HEK293 (cell line): ENCODE measurements around the gene RAF1.

Source experiments
- BCL11A ChIP-seq: fragments of 450-650 bp; formaldehyde crosslinking; IDR thresholded peaks from 2 replicates; pipeline ENCODE4 v1.5.1; 2016; ENCODE audit warnings: low read depth, missing biosample characterization, missing genetic modification characterization
- IKZF3 ChIP-seq: fragments of 450-650 bp; IDR thresholded peaks from 2 replicates; pipeline ENCODE4 v1.5.0; 2018; ENCODE audit warnings: missing biosample characterization, mild to moderate bottlenecking, missing genetic modification characterization, moderate library complexity
- KLF1 ChIP-seq: fragments of 450-650 bp; formaldehyde crosslinking; IDR thresholded peaks from 2 replicates; pipeline ENCODE4 v1.5.1; 2016; ENCODE audit warnings: missing biosample characterization, missing genetic modification characterization
- KLF7 ChIP-seq: fragments of 450-650 bp; formaldehyde crosslinking; IDR thresholded peaks from 2 replicates; pipeline ENCODE4 v1.5.1; 2016; ENCODE audit warnings: missing biosample characterization, missing genetic modification characterization, borderline replicate concordance
- PRDM10 ChIP-seq: fragments of 450-650 bp; formaldehyde crosslinking; IDR thresholded peaks from 2 replicates; pipeline ENCODE4 v1.5.1; 2016; ENCODE audit warnings: missing biosample characterization, missing genetic modification characterization
- PRDM4 ChIP-seq: fragments of 450-650 bp; formaldehyde crosslinking; IDR thresholded peaks from 2 replicates; pipeline ENCODE4 v1.5.1; 2017; ENCODE audit warnings: missing biosample characterization, missing genetic modification characterization
- PRDM6 ChIP-seq: fragments of 450-650 bp; formaldehyde crosslinking; IDR thresholded peaks from 2 replicates; pipeline ENCODE4 v1.5.1; 2017; ENCODE audit warnings: missing biosample characterization, missing genetic modification characterization
- RBAK ChIP-seq: fragments of 450-650 bp; formaldehyde crosslinking; IDR thresholded peaks from 2 replicates; pipeline ENCODE4 v1.5.1; 2016; ENCODE audit warnings: missing biosample characterization, missing genetic modification characterization
- SCRT2 ChIP-seq: fragments of 450-650 bp; formaldehyde crosslinking; IDR thresholded peaks from 2 replicates; pipeline ENCODE4 v1.5.1; 2016; ENCODE audit warnings: missing biosample characterization, missing genetic modification characterization
- TSHZ1 ChIP-seq: fragments of 450-650 bp; formaldehyde crosslinking; IDR thresholded peaks from 2 replicates; pipeline ENCODE4 v1.5.1; 2016; ENCODE audit warnings: missing biosample characterization, missing genetic modification characterization, borderline replicate concordance
- ZBTB17 ChIP-seq: fragments of 450-650 bp; formaldehyde crosslinking; IDR thresholded peaks from 2 replicates; pipeline ENCODE4 v1.5.1; 2016; ENCODE audit warnings: missing biosample characterization, missing genetic modification characterization
- ZBTB26 ChIP-seq: fragments of 450-650 bp; formaldehyde crosslinking; optimal IDR thresholded peaks from 2 replicates; pipeline ENCODE3; 2016; ENCODE audit warnings: missing biosample characterization, mild to moderate bottlenecking, missing genetic modification characterization
- ZBTB44 ChIP-seq: fragments of 450-650 bp; IDR thresholded peaks from 2 replicates; pipeline ENCODE4 v1.5.1; 2018; ENCODE audit warnings: missing biosample characterization, mild to moderate bottlenecking, missing genetic modification characterization
- ZEB2 ChIP-seq: fragments of 450-650 bp; formaldehyde crosslinking; IDR thresholded peaks from 2 replicates; pipeline ENCODE4 v1.5.1; 2016; ENCODE audit warnings: missing biosample characterization, missing genetic modification characterization
- ZNF133 ChIP-seq: fragments of 450-650 bp; formaldehyde crosslinking; IDR thresholded peaks from 2 replicates; pipeline ENCODE4 v1.5.1; 2016; ENCODE audit warnings: missing biosample characterization, missing genetic modification characterization
- ZNF16 ChIP-seq: fragments of 450-650 bp; formaldehyde crosslinking; IDR thresholded peaks from 2 replicates; pipeline ENCODE4 v1.5.1; 2016; ENCODE audit warnings: low read depth, missing biosample characterization, missing genetic modification characterization
- ZNF175 ChIP-seq: fragments of 450-650 bp; formaldehyde crosslinking; IDR thresholded peaks from 2 replicates; pipeline ENCODE4 v1.5.1; 2016; ENCODE audit warnings: missing biosample characterization, missing genetic modification characterization
- ZNF394 ChIP-seq: fragments of 450-650 bp; formaldehyde crosslinking; IDR thresholded peaks from 2 replicates; pipeline ENCODE4 v1.5.1; 2016; ENCODE audit warnings: missing biosample characterization, missing genetic modification characterization, mild to moderate bottlenecking, moderate library complexity, borderline replicate concordance
- ZNF692 ChIP-seq: fragments of 450-650 bp; formaldehyde crosslinking; IDR thresholded peaks from 2 replicates; pipeline ENCODE4 v1.5.1; 2016; ENCODE audit warnings: missing biosample characterization, missing genetic modification characterization
- ZNF777 ChIP-seq: fragments of 450-650 bp; formaldehyde crosslinking; IDR thresholded peaks from 2 replicates; pipeline ENCODE4 v1.5.1; 2017; ENCODE audit warnings: missing biosample characterization, missing genetic modification characterization, borderline replicate concordance
- ZSCAN5A ChIP-seq: fragments of 450-650 bp; formaldehyde crosslinking; IDR thresholded peaks from 2 replicates; pipeline ENCODE4 v1.5.1; 2016; ENCODE audit warnings: missing biosample characterization, missing genetic modification characterization

The RAF1 gene

GRCh38 chr3:12629560-12629959, 34.4 kb downstream of the RAF1 start (continued):
- TF ChIP-seq IKZF3 (tag by site-specific recombination), result 0 out of 2 replicates have a peak, but pooled peaks have one; percentile 49
- TF ChIP-seq ZNF777 (tag by site-specific recombination), result no peak
- TF ChIP-seq ZNF175, result no peak
- no peak for TF ChIP-seq KLF7
- TF ChIP-seq ZBTB26 (tag by site-specific recombination), result no peak
- TF ChIP-seq RBAK (tag by site-specific recombination), result 0 out of 2 replicates have a peak, but pooled peaks have one; percentile 17
- no peak for TF ChIP-seq ZNF133 (tag by site-specific recombination)
- TF ChIP-seq SCRT2 (tag by site-specific recombination), result 0 out of 2 replicates have a peak, but pooled peaks have one; percentile 26
- TF ChIP-seq PRDM4, result peak; percentile 39; the same call in 1 of the 2 replicates
- TF ChIP-seq ZEB2 (tag by site-specific recombination), result 0 out of 2 replicates have a peak, but pooled peaks have one; percentile 29
- TF ChIP-seq ZBTB44 (tag by site-specific recombination), result peak; percentile 73
- TF ChIP-seq ZSCAN5A, result no peak
- peak; percentile 39; the same call in 1 of the 2 replicates for TF ChIP-seq ZNF394 (tag by site-specific recombination)
- TF ChIP-seq ZNF16 (tag by site-specific recombination), result no peak
- TF ChIP-seq BCL11A (tag by site-specific recombination), result peak; percentile 94
- no peak for TF ChIP-seq ZNF692 (tag by site-specific recombination)
- peak; percentile 58 for TF ChIP-seq KLF1 (tag by site-specific recombination)
- TF ChIP-seq ZBTB17 (tag by site-specific recombination), result peak; percentile 91
- peak; percentile 27; the same call in 1 of the 2 replicates for TF ChIP-seq PRDM10 (tag by site-specific recombination)
- TF ChIP-seq TSHZ1 (tag by site-specific recombination), result no peak
- TF ChIP-seq PRDM6, result no peak
